Measurements from ENCODE around the gene FEZF1.

DNA sequence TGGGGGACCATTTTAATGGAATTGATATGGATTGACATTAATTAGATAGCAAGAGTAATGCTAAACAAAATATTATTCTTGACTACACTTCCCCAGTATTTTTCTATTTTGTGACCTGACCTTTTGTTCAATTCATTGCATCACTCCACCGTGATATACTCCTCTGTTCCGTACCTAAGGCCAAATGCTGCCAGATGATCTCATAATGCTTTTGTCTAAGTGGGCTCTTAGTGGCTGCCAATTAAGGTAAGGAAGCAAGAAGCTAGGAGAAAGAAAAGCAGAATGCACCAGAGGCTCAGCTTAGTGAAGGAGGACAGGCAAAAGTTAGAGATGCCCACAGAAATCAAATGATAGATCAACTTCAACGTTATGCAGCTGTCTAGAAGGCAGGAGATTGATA is 36.4 kb downstream of the FEZF1 start:
- TF ChIP-seq ZBTB33 (IDR thresholded peaks at IDR 0.05), result no peak
- TF ChIP-seq CTCF (IDR thresholded peaks at IDR 0.05; ENCODE audit: low read depth, low read length, missing input control), result no peak
- no peak for TF ChIP-seq JUND (IDR thresholded peaks at IDR 0.05)
- TF ChIP-seq SP1 (IDR thresholded peaks at IDR 0.05), result no peak
- TF ChIP-seq REST (IDR thresholded peaks at IDR 0.05), result no peak
- TF ChIP-seq MAX (IDR thresholded peaks at IDR 0.05), result no peak

Measured in liver (tissue), 3 donors.